ENCODE results near the gene SPAG9.
A peak's percentile ranks its signal among the peaks of the same experiment; 100 is the strongest.
"Not testable (repeated sequence)": the region's sequence is repeated elsewhere in the genome, so short reads cannot be mapped to it uniquely, and the experiment has no call there.

Gene SPAG9

GRCh38 chr17:51115179-51115578 lies 5.5 kb downstream of the SPAG9 start:
- H3K4me3 ChIP-seq (ENCODE audit: severe bottlenecking) = no peak overlapping the region
- H3K4me1 ChIP-seq (ENCODE audit: insufficient read depth, poor library complexity, severe bottlenecking) = peaks cover 4% of the 10 kb centered on the region
- H3K27ac ChIP-seq (ENCODE audit: poor library complexity, severe bottlenecking) = no peak overlapping the region
- no peaks in the 10 kb centered on the region for H3K27me3 ChIP-seq (ENCODE audit: insufficient read depth, poor library complexity, severe bottlenecking)
- H3K9me3 ChIP-seq (ENCODE audit: severe bottlenecking) = no peaks in the 10 kb centered on the region
- TF ChIP-seq, protein P1, sequence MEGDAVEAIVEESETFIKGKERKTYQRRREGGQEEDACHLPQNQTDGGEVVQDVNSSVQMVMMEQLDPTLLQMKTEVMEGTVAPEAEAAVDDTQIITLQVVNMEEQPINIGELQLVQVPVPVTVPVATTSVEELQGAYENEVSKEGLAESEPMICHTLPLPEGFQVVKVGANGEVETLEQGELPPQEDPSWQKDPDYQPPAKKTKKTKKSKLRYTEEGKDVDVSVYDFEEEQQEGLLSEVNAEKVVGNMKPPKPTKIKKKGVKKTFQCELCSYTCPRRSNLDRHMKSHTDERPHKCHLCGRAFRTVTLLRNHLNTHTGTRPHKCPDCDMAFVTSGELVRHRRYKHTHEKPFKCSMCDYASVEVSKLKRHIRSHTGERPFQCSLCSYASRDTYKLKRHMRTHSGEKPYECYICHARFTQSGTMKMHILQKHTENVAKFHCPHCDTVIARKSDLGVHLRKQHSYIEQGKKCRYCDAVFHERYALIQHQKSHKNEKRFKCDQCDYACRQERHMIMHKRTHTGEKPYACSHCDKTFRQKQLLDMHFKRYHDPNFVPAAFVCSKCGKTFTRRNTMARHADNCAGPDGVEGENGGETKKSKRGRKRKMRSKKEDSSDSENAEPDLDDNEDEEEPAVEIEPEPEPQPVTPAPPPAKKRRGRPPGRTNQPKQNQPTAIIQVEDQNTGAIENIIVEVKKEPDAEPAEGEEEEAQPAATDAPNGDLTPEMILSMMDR (IDR thresholded peaks at IDR 0.05; ENCODE audit: poor library complexity, severe bottlenecking) = no peak
- H3K36me3 ChIP-seq (ENCODE audit: low read depth) = 0 out of 2 replicates have a peak, but pooled peaks cover 4% of the 10 kb centered on the region
- ATAC-seq (ENCODE audit: low read depth) = no peak
- DNase-seq (ENCODE audit: low spot score) = no peak

DNA sequence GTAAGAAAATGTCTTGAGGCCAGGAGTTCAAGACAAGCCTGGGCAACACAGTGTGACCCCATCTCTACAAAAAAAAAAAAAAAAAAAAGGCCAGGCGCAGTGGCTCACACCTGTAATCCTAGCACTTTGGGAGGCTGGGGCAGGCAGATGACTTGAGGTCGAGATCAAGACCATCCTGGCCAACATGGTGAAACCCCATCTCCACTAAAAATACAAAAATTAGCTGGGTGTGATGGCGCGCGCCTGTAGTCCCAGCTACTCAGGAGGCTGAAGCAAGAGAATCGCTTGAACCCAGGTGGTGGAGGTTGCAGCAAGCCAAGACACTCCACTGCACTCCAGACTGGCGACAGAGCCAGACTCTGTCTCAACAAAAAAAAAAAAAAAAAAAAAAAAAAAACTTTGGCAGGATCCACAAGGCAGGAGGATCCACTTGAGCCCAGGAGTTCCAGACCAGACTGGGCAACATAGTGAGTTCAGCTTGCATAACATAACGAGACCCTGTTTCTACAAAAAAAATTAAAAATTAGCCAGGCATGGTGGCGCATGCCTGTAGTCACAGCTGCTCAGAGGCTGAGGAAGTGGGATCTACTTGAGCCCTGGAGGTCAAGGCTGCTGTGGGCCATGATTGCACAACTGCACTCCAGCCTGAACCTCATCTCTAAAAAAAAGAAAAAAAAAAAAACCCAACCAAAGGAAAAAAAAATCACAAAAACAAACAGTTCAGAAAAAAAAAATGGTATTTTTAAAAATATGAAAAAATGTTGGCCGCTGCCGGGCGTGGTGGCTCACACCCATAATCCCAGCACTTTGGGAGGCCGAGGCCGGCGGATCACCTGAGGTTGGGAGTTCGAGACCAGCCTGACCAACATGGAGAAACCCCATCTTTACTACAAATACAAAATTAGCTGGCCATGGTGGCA lies 8.1 kb downstream of the SPAG9 start:
- not testable (repeated sequence) for H3K27me3 ChIP-seq (ENCODE audit: insufficient read depth, poor library complexity, severe bottlenecking); H3K4me3 ChIP-seq (ENCODE audit: severe bottlenecking)

GRCh38 chr17:51107778-51108177 lies 12.9 kb downstream of the SPAG9 start:
- DNase-seq (ENCODE audit: low spot score) (no peak), ATAC-seq (ENCODE audit: low read depth) (no peak)
- H3K4me1 ChIP-seq (ENCODE audit: insufficient read depth, poor library complexity, severe bottlenecking) = no peaks in the 10 kb centered on the region
- no peaks in the 10 kb centered on the region for H3K36me3 ChIP-seq (ENCODE audit: low read depth)
- H3K27me3 ChIP-seq (ENCODE audit: insufficient read depth, poor library complexity, severe bottlenecking) = no peaks in the 10 kb centered on the region
- no peaks in the 10 kb centered on the region for H3K9me3 ChIP-seq (ENCODE audit: severe bottlenecking)
- H3K4me3 ChIP-seq (ENCODE audit: severe bottlenecking) = no peak overlapping the region
- TF ChIP-seq, protein P1 (IDR thresholded peaks at IDR 0.05; ENCODE audit: poor library complexity, severe bottlenecking) = no peak
- H3K27ac ChIP-seq (ENCODE audit: poor library complexity, severe bottlenecking) = no peak overlapping the region

More for the DNA sequence above, 8.1 kb downstream of the SPAG9 start:
- not testable (repeated sequence) for H3K4me1 ChIP-seq (ENCODE audit: insufficient read depth, poor library complexity, severe bottlenecking); H3K27ac ChIP-seq (ENCODE audit: poor library complexity, severe bottlenecking); H3K36me3 ChIP-seq (ENCODE audit: low read depth); DNase-seq (ENCODE audit: low spot score); ATAC-seq (ENCODE audit: low read depth); H3K9me3 ChIP-seq (ENCODE audit: severe bottlenecking)

- DNase-seq (ENCODE audit: low spot score) = peak; percentile 15
- H3K36me3 ChIP-seq (ENCODE audit: low read depth) = no peaks in the 10 kb centered on the region
- H3K4me3 ChIP-seq (ENCODE audit: severe bottlenecking) = no peak overlapping the region
- H3K4me1 ChIP-seq (ENCODE audit: insufficient read depth, poor library complexity, severe bottlenecking) = no peaks in the 10 kb centered on the region
- no peak overlapping the region for H3K27ac ChIP-seq (ENCODE audit: poor library complexity, severe bottlenecking)
- H3K9me3 ChIP-seq (ENCODE audit: severe bottlenecking) = no peaks in the 10 kb centered on the region
- ATAC-seq (ENCODE audit: low read depth) = no peak
- TF ChIP-seq, protein P1 (IDR thresholded peaks at IDR 0.05; ENCODE audit: poor library complexity, severe bottlenecking) = no peak
- H3K27me3 ChIP-seq (ENCODE audit: insufficient read depth, poor library complexity, severe bottlenecking) = no peaks in the 10 kb centered on the region
Measured at GRCh38 chr17:51103451-51103850, 17.2 kb downstream of the SPAG9 start.

DNA sequence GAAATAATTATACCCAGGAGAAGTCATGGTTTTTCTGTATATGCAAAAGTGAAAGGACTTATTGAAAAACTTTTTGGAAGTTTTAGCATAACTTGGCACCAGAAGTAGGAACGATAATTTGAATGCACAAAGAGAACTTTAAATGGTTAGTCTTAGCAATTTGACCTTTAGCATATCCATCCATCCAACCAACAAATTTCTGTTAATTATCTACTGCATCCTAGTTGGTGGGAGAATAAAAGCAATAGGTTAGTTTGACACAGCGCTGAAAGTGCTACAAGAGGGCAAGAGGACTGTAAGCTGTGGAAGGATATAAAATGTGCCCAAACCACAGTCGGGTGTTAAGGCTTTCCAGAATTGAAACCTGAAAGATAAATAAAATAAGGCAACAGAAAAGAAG lies 17.6 kb downstream of the SPAG9 start:
- H3K9me3 ChIP-seq (ENCODE audit: severe bottlenecking) = no peaks in the 10 kb centered on the region
- no peaks in the 10 kb centered on the region for H3K36me3 ChIP-seq (ENCODE audit: low read depth)
- no peak overlapping the region for H3K27ac ChIP-seq (ENCODE audit: poor library complexity, severe bottlenecking)
- H3K27me3 ChIP-seq (ENCODE audit: insufficient read depth, poor library complexity, severe bottlenecking) = no peaks in the 10 kb centered on the region
- DNase-seq (ENCODE audit: low spot score) (no peak), ATAC-seq (ENCODE audit: low read depth) (no peak)
- H3K4me3 ChIP-seq (ENCODE audit: severe bottlenecking) = no peak overlapping the region
- no peaks in the 10 kb centered on the region for H3K4me1 ChIP-seq (ENCODE audit: insufficient read depth, poor library complexity, severe bottlenecking)
- TF ChIP-seq, protein P1 (IDR thresholded peaks at IDR 0.05; ENCODE audit: poor library complexity, severe bottlenecking) = no peak
